T-cell (primary cell): ENCODE results near the gene SLCO2B1. TPM values are rescaled to one million over a fixed set of nuclear protein-coding genes. Genes with fewer than 3 reads are reported as not detected.

ENCODE experiments used
- ATAC-seq, 4 experiments: fragments of 200-7000 bp in 3 of 4; fragments of 150-1000 bp in 1 of 4; cut with Tn5 transposase; replicated peaks in 1 of 4; 1 replicate in 3 of 4; 2 replicates in 1 of 4; pipeline ENCODE4 v1.10.0; 2021; ENCODE audit warnings: moderate library complexity in 3 of 4, mild to moderate bottlenecking in 2 of 4, moderate number of reproducible peaks in 1 of 4
- CTCF ChIA-PET, 2 donors: fragments of 300-600 bp; sonication (Branson Sonifier 250); formaldehyde crosslinking; loops; one replicate each; lab custom pipeline; 2022; ENCODE audit warnings: antibody characterized with exemption in 2 of 2; lab: Charles Lee
- POLR2A ChIA-PET, 2 donors: fragments of 300-600 bp; sonication (Branson Sonifier 250); formaldehyde crosslinking; loops; one replicate each; lab custom pipeline; 2022; ENCODE audit warnings: antibody characterized with exemption in 2 of 2; lab: Charles Lee
- DNase-seq, 35 experiments: peaks; one replicate each; pipeline versions ENCODE4 v3.0.0 to v3.0.0-alpha.2; 2013 to 2023
- H3K27ac ChIP-seq: one replicate; pipeline ENCODE4 v1.5.1; 2013; ENCODE audit warnings: low read length
- H3K27me3 ChIP-seq, 2 experiments: replicated peaks in 1 of 2; 1 replicate in 1 of 2; 2 replicates in 1 of 2; pipeline versions ENCODE4 v1.6.1 to v1.7.0; 2013; ENCODE audit warnings: low read length in 1 of 2, mixed read lengths in 1 of 2; ENCODE audit not compliant: control insufficient read depth in 2 of 2, insufficient read depth in 2 of 2; ENCODE audit errors: extremely low read depth in 1 of 2
- H3K36me3 ChIP-seq, 2 donors: 1 replicate in 1 of 2; 2 replicates in 1 of 2; pipeline versions ENCODE4 v1.6.1 to v1.7.0; 2013; ENCODE audit warnings: low read length in 1 of 2; ENCODE audit not compliant: control insufficient read depth in 2 of 2, insufficient read depth in 1 of 2; ENCODE audit errors: extremely low read depth in 1 of 2
- H3K4me1 ChIP-seq, 2 experiments: 1 replicate in 1 of 2; 2 replicates in 1 of 2; pipeline versions ENCODE4 v1.6.1 to v1.7.0; 2013; ENCODE audit warnings: low read length in 2 of 2, mixed read lengths in 1 of 2; ENCODE audit not compliant: insufficient read depth in 2 of 2, control insufficient read depth in 1 of 2; ENCODE audit errors: extremely low read depth in 1 of 2
- H3K4me3 ChIP-seq, 2 donors: 1 replicate in 1 of 2; 2 replicates in 1 of 2; pipeline versions ENCODE4 v1.5.1 to v1.7.0; 2013; ENCODE audit warnings: mild to moderate bottlenecking in 2 of 2, low read length in 1 of 2, moderate library complexity in 1 of 2; ENCODE audit not compliant: control insufficient read depth in 1 of 2; ENCODE audit errors: extremely low read depth in 1 of 2
- H3K9me3 ChIP-seq: 2 replicates; pipeline ENCODE4 v1.7.0; 2013
- H3K27ac Mint-ChIP-seq, 2 donors: one replicate each; pipeline ENCODE4 v1.8.0; 2020 to 2021; ENCODE audit warnings: mild to moderate bottlenecking in 2 of 2, mixed read lengths in 2 of 2
- H3K27me3 Mint-ChIP-seq, 2 donors: one replicate each; pipeline ENCODE4 v1.8.0; 2021 to 2022; ENCODE audit warnings: mixed read lengths in 2 of 2
- H3K36me3 Mint-ChIP-seq: one replicate; pipeline ENCODE4 v1.8.0; 2021; ENCODE audit warnings: mixed read lengths
- H3K4me1 Mint-ChIP-seq, 3 donors: one replicate each; pipeline ENCODE4 v1.8.0; 2020 to 2022; ENCODE audit warnings: mixed read lengths in 3 of 3, mild to moderate bottlenecking in 1 of 3
- H3K4me3 Mint-ChIP-seq, 3 donors: one replicate each; pipeline ENCODE4 v1.8.0; 2020 to 2022; ENCODE audit warnings: mild to moderate bottlenecking in 3 of 3, mixed read lengths in 3 of 3, moderate library complexity in 3 of 3
- H3K9me3 Mint-ChIP-seq, 3 donors: one replicate each; pipeline ENCODE4 v1.8.0; 2020 to 2022; ENCODE audit warnings: mixed read lengths in 3 of 3
- WGBS: methylation state at CpG from one replicate; pipeline ENCODE4 v1.1.5; 2013; ENCODE audit warnings: missing lambda C conversion rate; ENCODE audit not compliant: insufficient coverage; 5-methylcytosine and 5-hydroxymethylcytosine counted together
- total RNA-seq, 35 experiments: library from RNA in 6 of 35; stranded (reverse) in 6 of 35; fragments of 120-200 nt in 1 of 35; gene quantifications; one replicate each; pipeline versions ENCODE4 v1.2.1 to v1.2.4 and lab custom pipeline; 2013 to 2026

SLCO2B1 gene
- total RNA-seq, 5 donors from 2014 or later (not counting 1 experiment from before 2014, with no cell fraction given) = 0.55 to 0.79 (median 0.63) TPM; not detected in 2

GRCh38 chr11:75198278-75198973, 47.5 kb downstream of the SLCO2B1 start:
- Histone ChIP-seq H3K4me3 (no peak overlapping the region), H3K27me3 (peaks cover 0 to 32% of the 10 kb centered on the region in 2 experiments), H3K9me3 (no peaks in the 10 kb centered on the region), H3K36me3 (no peaks in the 10 kb centered on the region), H3K4me1 (no peaks in the 10 kb centered on the region), H3K27ac (no peak overlapping the region)
- Mint-ChIP-seq H3K27me3 (peaks cover 0 to 2% of the 10 kb centered on the region in 2 donors), H3K4me3 (no peak overlapping the region), H3K4me1 (no peaks in the 10 kb centered on the region), H3K9me3 (no peaks in the 10 kb centered on the region), H3K36me3 (no peaks in the 10 kb centered on the region), H3K27ac (no peak overlapping the region)
- 72% methylated on average over 4 of the region's 7 CpGs for WGBS
- POLR2A ChIA-PET = no interaction called here
- ATAC-seq (no peak), DNase-seq (no peak)
- CTCF ChIA-PET = interaction anchor here in 1 of 2 donors (0.6 kb wide), 1 partner anchor 36 kb away, joined by 3 read pairs; no protein-coding TSS in a partner anchor

DNA sequence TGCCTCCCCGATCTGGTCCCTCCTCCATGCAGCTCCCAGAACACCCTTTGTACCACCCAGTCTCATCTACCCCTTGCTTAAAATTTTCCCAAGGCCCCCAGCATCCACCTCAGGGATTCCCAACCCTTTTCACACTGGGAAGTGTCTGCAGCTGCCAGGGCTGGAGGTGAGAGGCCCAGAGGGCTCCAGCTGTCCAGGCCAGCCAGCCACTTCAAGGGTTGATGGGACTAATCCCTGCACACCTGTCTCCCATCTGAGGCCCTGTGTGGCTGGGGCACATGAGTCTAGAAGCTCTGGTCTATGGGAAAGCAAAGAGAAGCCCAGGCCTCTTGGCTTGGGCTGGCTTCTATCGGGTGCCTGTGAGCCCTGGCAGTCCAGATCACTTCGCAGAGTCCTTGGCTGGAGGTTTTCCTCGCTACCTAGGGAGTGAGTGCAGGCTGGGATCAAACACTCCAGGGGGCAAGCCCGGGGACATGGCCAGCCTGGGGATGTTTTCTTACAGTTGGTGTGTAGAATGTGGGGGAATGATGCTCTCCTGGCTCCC, 48.6 kb downstream of the SLCO2B1 start:
- Mint-ChIP-seq H3K4me3 (no peak overlapping the region), H3K27ac (no peak overlapping the region), H3K27me3 (peaks cover 0 to 2% of the 10 kb centered on the region in 2 donors), H3K9me3 (no peaks in the 10 kb centered on the region), H3K36me3 (no peaks in the 10 kb centered on the region), H3K4me1 (no peaks in the 10 kb centered on the region)
- H3K27me3 ChIP-seq = peaks cover 0 to 25% of the 10 kb centered on the region in 2 experiments
- 83% methylated on average over 3 of the region's 5 CpGs for WGBS
- no peaks in the 10 kb centered on the region for H3K4me1 ChIP-seq
- DNase-seq = no peak
- no peaks in the 10 kb centered on the region for H3K36me3 ChIP-seq
- H3K9me3 ChIP-seq = no peaks in the 10 kb centered on the region
- no peak for ATAC-seq
- H3K4me3 ChIP-seq = no peak overlapping the region
- CTCF ChIA-PET = no interaction called here
- no peak overlapping the region for H3K27ac ChIP-seq
- POLR2A ChIA-PET = no interaction called here

GRCh38 chr11:75200051-75200450, 49.1 kb downstream of the SLCO2B1 start:
- no peaks in the 10 kb centered on the region for H3K36me3 ChIP-seq
- POLR2A ChIA-PET = no interaction called here
- DNase-seq (no peak), ATAC-seq (no peak)
- Mint-ChIP-seq H3K27me3 (peaks cover 0 to 2% of the 10 kb centered on the region in 2 donors), H3K9me3 (no peaks in the 10 kb centered on the region), H3K36me3 (no peaks in the 10 kb centered on the region), H3K27ac (no peak overlapping the region), H3K4me3 (no peak overlapping the region), H3K4me1 (no peaks in the 10 kb centered on the region)
- no peaks in the 10 kb centered on the region for H3K9me3 ChIP-seq
- WGBS = 83% methylated on average over 3 of the region's 10 CpGs
- H3K27ac ChIP-seq = no peak overlapping the region
- CTCF ChIA-PET = no interaction called here
- H3K27me3 ChIP-seq = peaks cover 0 to 29% of the 10 kb centered on the region in 2 experiments
- no peak overlapping the region for H3K4me3 ChIP-seq
- peaks cover 0 to 4% of the 10 kb centered on the region in 2 experiments for H3K4me1 ChIP-seq

- DNase-seq = no peak
- peaks cover 0 to 4% of the 10 kb centered on the region in 2 experiments for H3K4me1 ChIP-seq
- H3K4me3 ChIP-seq = no peak overlapping the region
- no peak for ATAC-seq
- CTCF ChIA-PET = interaction anchor here in 1 of 2 donors (0.6 kb wide), 1 partner anchor 1025 kb away, joined by 4 read pairs; no protein-coding TSS in a partner anchor
- Mint-ChIP-seq H3K9me3 (no peaks in the 10 kb centered on the region), H3K4me3 (no peak overlapping the region), H3K27ac (no peak overlapping the region), H3K27me3 (peaks cover 0 to 2% of the 10 kb centered on the region in 2 donors), H3K4me1 (no peaks in the 10 kb centered on the region), H3K36me3 (no peaks in the 10 kb centered on the region)
- WGBS = 60% methylated on average over 2 of the region's 2 CpGs
- no peaks in the 10 kb centered on the region for H3K36me3 ChIP-seq
- H3K27me3 ChIP-seq = peaks cover 0 to 28% of the 10 kb centered on the region in 2 experiments
- H3K9me3 ChIP-seq = no peaks in the 10 kb centered on the region
- POLR2A ChIA-PET = no interaction called here
- no peak overlapping the region for H3K27ac ChIP-seq
Measured at GRCh38 chr11:75200531-75200930, 49.6 kb downstream of the SLCO2B1 start.

DNA sequence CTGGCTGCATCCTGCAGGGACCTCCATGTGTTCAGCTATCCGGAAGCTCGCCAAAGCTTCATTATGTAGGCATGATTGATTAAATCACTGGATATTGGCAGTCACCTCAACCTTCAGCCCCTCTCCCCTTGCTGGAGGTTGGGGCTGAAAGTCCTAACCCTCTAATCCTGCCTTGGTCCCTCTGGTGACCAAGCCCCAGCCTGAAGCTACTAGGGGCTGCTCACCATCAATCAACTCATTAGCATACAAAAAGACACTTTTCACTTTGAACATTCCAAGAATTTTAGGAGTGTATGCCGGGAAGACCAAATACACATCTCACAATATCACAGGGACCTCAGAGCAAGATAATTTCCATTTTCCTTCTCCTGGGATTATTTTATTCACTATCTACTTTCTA, 50.9 kb downstream of the SLCO2B1 start:
- no peak overlapping the region for H3K4me3 ChIP-seq
- ChIA-PET POLR2A (no interaction called here), CTCF (interaction anchor here (0.8 to 0.9 kb wide), 2 partner anchors 57 to 61 kb away, joined by 3 read pairs; no protein-coding TSS in a partner anchor)

GRCh38 chr11:75202195-75202594, 51.3 kb downstream of the SLCO2B1 start:
- Histone ChIP-seq H3K27me3 (peaks cover 0 to 28% of the 10 kb centered on the region in 2 experiments), H3K4me1 (peaks cover 0 to 4% of the 10 kb centered on the region in 2 experiments), H3K4me3 (no peak overlapping the region), H3K27ac (no peak overlapping the region), H3K36me3 (no peaks in the 10 kb centered on the region), H3K9me3 (no peaks in the 10 kb centered on the region)
- ChIA-PET POLR2A (no interaction called here), CTCF (interaction anchor here (0.8 to 1.3 kb wide), 3 partner anchors 57 to 62 kb away, joined by 3 read pairs; no protein-coding TSS in a partner anchor)
- no peak overlapping the region for H3K27ac Mint-ChIP-seq
- WGBS = 79% methylated on average over 2 of the region's 6 CpGs
- ATAC-seq (no peak), DNase-seq (no peak)
- H3K27me3 Mint-ChIP-seq = peaks cover 2 to 3% of the 10 kb centered on the region in 2 donors
- no peaks in the 10 kb centered on the region for H3K4me1 Mint-ChIP-seq
- no peak overlapping the region for H3K4me3 Mint-ChIP-seq
- H3K9me3 Mint-ChIP-seq = no peaks in the 10 kb centered on the region
- H3K36me3 Mint-ChIP-seq = no peaks in the 10 kb centered on the region

More for the DNA sequence above, 50.9 kb downstream of the SLCO2B1 start:
- Mint-ChIP-seq H3K27me3 (peaks cover 0 to 2% of the 10 kb centered on the region in 2 donors), H3K27ac (no peak overlapping the region), H3K9me3 (no peaks in the 10 kb centered on the region), H3K4me1 (no peaks in the 10 kb centered on the region), H3K4me3 (no peak overlapping the region), H3K36me3 (no peaks in the 10 kb centered on the region)
- no peaks in the 10 kb centered on the region for H3K36me3 ChIP-seq
- peaks cover 0 to 25% of the 10 kb centered on the region in 2 experiments for H3K27me3 ChIP-seq
- H3K27ac ChIP-seq = no peak overlapping the region
- no peak for DNase-seq
- H3K9me3 ChIP-seq = no peaks in the 10 kb centered on the region
- WGBS = no CpG with 5 or more reads among the region's 3 CpGs
- H3K4me1 ChIP-seq = peaks cover 0 to 4% of the 10 kb centered on the region in 2 experiments
- no peak for ATAC-seq
